Neural cell (in vitro differentiated cells): ENCODE results near the gene DLG2.

Source experiments
- CTCF ChIP-seq: fragments of 450-650 bp; IDR thresholded peaks from 2 replicates; pipeline ENCODE4 v1.5.1; 2014; ENCODE audit warnings: antibody characterized with exemption, mild to moderate bottlenecking, moderate library complexity; ENCODE audit not compliant: poor library complexity, severe bottlenecking
- EZH2 ChIP-seq: fragments of 200-600, 300-800 bp; shearing (Covaris generic), sonication (generic); IDR thresholded peaks from 2 replicates; pipeline ENCODE4 v1.6.1; 2014; ENCODE audit warnings: antibody characterized with exemption, low read length, borderline replicate concordance, mild to moderate bottlenecking; ENCODE audit not compliant: insufficient read depth, poor library complexity, severe bottlenecking

DNA sequence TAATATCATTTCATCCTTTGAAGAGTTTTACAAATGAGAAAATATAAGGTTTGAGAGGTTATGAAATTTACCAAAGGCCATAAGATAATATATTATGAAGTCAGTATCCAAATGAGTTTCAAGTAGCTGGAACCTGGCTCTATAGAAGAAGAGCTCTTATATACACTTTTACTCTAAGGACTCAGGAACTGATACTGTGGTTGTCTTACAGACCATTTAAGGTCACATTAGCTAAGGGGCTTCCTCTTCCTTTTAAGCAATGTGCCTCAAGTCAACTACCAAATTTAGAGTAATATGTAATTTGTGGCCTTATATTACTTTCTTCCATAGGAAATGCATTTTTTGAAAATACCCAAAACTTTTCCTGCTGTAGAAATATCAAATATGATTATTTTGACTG, 369.3 kb downstream of the DLG2 start:
- no peak for TF ChIP-seq CTCF
- no peak for TF ChIP-seq EZH2
